ENCODE measurements around the gene LENG9. TPM values are rescaled to one million over a fixed set of nuclear protein-coding genes. Genes with fewer than 3 reads are reported as not detected.
"Not testable (repeated sequence)": the region's sequence is repeated elsewhere in the genome, so short reads cannot be mapped to it uniquely, and the experiment has no call there.

Gene LENG9
- polyA plus RNA-seq, 3 donors, result 1.2 to 2.2 (median 1.5) TPM

DNA sequence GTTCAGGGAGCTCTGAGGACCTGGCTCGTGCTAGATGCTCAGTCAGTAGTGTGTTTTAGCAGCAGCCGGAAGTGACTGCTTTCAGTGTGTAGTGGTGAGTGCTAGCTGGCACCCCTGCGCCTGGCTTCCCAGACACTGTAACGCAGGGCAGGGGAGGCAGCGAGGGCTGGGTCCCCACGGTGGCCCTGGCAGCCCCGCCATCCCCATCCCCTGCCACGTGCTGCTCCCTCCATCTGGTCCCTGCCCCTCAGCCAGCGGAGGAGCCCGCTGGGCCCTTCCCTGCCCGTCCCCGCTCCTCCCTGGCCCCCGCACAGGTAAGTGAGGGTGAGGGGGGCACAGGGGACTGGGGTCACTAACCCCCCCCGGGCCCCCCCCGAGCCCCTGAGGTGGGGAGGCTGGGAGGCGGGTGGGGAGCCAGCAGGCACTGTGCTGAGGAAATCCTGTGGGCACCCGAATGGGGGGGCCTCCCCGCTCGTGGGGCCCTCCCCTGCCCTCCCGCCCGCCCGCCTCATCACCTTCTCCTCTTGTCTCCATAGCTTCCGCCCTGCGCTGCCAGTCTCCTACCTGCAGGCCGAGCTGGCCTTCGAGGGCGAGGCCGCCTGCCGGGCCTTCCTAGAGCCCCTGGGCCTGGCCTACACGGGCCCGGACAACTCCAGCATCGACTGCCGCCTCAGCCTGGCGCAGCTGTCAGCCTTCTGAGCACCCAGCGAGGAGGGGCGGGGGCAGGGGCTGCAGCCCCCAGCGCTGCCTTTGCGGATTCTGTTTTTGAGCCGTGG lies 3.2 kb downstream of the LENG9 start:
- no peak for DNase-seq (ENCODE audit: low read depth in 3 of 3, low spot score in 2 of 3)

DNA sequence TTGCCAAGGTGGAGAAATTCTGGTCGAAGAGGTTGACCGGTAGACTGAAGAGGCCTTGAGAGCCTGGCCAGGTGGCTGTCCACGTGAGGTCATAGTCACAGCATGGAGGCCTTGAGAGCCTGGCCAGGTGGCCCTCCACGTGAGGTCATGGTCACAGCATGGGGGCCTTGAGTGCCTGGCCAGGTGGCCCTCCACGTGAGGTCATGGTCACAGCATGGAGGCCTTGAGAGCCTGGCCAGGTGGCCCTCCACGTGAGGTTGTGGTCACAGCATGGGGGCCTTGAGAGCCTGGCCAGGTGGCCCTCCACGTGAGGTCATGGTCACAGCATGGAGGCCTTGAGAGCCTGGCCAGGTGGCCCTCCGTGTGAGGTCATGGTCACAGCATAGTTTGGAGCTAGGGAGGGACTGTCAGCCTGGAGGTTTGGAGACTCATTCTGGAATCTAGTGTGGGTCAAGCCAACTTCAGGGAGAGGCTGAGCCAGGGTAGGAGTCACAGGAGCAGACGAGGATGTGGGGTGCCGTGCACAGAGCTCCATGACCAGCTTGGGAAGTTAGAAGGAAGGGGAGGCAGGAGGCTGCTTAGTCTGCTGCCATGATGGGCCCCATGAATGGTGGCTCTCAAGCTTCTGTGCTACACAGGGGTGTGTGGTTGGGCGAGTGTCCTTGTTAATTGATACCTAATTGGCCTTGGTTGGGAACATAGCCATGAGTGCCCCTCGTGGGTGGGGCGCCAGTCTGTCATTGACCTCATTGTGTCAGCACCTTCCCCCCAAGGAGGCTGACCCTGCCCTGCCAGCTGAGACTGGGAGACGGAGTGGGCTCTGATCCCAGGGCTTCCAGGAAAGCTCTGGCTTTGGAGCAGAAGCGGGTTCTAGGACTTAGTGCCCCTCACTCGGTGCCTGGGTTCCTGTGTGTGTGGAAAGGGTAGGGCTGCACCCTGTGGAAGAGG lies 4.0 kb downstream of the LENG9 start:
- no peak for DNase-seq (ENCODE audit: low read depth in 3 of 3, low spot score in 2 of 3)

- DNase-seq (ENCODE audit: low read depth in 3 of 3, low spot score in 2 of 3), result no peak
Observed at GRCh38 chr19:54458648-54459281, 4.8 kb downstream of the LENG9 start.

DNA sequence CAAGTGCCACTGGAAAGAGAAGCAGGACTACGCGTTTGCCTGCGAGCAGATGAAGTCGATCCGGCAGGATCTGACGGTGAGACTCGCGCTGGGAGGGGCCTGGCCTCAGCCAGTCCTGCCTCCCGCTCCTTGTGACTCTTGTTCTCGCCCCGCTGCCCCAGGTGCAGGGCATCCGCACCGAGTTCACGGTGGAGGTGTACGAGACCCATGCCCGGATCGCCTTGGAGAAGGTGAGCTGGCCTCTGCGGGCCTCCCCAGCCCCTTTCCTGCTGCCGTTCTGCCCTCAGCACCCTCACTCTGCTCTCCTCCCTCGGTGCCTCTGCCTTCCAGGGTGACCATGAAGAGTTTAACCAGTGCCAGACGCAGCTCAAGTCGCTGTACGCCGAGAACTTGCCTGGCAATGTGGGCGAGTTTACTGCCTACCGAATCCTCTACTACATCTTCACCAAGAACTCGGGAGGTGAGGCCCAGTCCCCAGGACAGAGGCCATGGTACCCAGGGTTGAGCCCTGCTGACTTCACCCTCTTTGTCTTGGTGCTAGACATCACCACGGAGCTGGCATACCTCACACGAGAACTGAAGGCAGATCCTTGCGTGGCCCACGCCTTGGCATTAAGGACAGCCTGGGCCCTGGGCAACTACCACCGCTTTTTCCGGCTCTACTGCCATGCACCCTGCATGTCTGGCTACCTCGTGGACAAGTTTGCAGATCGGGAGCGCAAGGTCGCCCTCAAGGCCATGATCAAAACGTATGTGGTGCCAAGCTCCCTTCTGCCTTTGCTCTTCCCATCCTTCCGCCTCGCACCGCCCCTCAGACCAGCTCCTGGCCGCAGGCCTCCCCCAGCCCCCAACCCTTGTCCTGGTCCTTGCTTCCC lies 5.6 kb downstream of the LENG9 start:
- DNase-seq (ENCODE audit: low read depth in 3 of 3, low spot score in 2 of 3), result no peak

DNA sequence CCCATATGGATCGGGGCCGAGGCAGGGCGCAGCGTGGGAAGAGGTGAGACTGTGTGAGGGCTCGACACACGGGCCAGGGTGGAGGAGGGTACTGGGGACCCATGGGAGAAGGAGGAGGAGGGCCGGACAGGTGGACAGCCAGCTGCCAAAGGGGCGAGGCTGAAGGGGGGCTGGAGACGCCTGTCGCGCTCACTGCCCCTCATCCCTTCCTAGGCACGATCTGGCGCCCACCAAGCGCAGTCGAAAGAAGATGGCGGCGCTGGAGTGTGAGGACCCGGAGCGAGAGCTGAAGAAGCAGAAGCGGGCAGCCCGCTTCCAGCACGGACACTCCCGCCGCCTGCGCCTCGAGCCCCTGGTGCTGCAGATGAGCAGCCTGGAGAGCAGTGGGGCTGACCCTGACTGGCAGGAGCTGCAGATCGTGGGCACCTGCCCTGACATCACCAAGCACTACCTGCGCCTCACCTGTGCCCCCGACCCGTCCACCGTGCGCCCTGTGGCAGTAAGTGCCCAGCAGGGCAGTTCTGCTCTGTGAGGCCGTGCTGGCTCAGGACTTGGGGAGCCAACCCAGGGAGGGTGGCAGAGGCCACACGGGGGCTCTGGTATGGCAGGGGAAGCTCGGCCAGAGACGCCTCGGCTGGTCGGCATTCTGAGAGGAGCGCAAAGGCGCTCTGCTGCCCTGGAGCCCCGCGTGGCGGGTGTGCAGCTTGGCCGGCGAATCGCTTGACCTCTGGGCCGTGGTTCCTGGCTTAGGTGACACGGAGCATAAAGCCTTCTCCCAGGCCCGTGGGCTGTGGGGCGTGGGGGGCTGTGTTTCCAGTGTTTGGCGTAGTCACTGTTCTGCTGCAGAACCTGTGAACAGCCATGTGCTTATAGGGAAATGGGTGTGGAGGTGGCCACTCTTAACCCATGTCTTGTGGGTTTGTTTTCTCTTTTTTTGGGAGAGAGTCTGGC lies 6.9 kb downstream of the LENG9 start:
- DNase-seq (ENCODE audit: low read depth in 3 of 3, low spot score in 2 of 3), result no peak

DNA sequence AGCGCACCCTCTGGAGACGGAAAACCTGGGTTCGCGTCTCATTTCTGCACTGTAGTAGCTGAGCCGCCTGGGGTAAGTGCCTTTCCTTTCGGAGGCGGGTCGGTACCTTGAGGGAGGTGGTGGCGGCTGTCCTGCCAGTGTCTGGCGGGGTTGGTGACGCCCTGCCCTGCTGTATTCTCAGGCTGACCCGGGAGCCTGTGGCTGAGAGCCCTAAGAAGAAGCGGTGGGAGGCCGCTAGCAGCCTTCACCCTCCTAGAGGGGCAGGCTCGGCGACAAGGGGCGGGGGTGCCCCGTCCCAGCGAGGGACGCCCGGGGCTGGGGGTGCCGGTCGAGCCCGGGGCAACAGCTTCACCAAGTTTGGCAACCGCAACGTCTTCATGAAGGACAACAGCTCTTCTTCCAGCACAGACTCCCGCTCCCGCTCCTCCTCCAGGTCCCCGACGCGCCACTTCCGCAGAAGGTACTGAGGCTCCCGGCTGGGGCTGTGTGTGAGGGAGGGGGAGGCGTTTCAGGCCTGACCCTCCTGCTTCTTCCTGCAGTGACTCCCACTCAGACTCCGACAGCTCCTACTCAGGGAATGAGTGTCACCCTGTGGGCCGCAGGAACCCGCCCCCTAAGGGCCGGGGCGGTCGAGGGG lies 7.7 kb downstream of the LENG9 start:
- DNase-seq (ENCODE audit: low read depth in 3 of 3, low spot score in 2 of 3), result no peak

DNA sequence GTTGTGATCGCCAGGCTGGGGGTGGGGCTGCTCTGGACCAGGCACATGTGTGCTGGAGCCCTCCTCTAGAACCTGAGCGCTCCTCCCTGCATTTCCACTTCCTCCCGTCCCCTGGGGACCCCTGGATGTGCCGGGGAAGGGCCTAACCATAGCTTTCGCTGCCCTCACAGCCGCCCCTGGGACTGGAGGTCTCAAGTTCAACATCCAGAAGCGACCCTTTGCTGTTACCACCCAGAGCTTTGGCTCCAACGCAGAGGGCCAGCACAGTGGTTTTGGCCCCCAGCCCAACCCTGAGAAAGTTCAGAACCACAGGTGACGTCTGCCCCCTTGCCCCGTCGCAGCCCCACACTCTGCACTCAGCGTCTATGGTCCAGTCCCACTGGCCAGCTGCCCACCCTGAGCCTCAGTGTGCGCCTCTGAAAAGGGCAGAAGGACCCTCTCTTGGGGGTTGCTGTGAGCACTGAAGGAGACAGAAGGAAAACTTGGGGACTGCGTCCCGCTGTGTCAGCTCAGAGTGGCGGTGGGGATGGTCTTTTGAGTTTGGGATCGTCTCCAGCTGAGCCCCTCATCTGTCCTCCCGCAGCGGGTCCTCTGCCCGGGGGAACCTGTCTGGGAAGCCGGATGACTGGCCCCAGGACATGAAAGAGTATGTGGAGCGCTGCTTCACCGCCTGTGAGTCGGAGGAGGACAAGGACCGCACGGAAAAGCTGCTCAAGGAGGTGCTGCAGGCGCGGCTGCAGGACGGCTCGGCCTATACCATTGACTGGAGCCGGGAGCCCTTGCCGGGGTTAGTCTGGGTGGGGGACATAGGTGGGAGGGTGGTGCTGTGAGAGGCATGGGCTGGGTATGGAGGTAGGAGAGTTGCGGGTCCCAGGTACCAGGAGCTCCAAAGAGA lies 8.6 kb downstream of the LENG9 start:
- no peak for DNase-seq (ENCODE audit: low read depth in 3 of 3, low spot score in 2 of 3)

DNA sequence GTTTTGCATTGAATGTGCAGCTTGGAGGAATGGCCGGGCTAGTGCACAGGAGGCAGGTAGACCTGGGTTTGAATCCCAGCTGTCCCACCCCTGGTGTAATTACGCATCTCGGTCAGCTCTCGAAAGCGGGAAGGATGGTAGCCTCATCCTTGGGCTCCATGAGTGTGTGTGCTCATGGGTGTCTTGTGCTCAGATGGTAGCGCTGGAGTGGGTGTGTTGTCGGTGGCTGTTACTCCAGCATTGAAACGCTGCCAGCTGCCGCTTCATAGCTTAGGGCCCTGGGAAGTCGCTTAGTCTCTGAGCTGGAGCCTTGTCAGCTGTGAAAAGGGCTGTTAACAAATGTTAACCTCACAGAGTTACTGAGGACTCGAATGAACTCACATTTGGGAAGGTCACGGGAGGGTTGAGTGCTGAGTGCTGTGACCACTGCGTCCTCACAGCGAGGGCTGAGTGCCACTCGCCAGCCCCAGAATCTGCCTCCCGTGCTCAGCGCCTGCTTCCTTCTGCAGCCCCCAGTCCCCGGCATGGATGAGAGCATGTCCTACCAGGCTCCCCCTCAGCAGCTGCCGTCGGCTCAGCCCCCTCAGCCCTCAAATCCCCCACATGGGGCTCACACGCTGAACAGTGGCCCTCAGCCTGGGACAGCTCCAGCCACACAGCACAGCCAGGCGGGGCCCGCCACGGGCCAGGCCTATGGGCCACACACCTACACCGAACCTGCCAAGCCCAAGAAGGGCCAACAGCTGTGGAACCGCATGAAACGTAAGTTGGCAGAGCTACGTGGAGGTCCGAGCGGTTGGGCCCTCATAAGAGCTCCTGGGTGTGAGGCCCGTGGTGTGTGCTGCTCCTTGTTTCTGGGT lies 9.4 kb downstream of the LENG9 start:
- DNase-seq (ENCODE audit: low read depth in 3 of 3, low spot score in 2 of 3), result no peak

- DNase-seq (ENCODE audit: low read depth in 3 of 3, low spot score in 2 of 3), result no peak
Observed at GRCh38 chr19:54452626-54453025, 11.0 kb downstream of the LENG9 start.

- DNase-seq (ENCODE audit: low read depth in 3 of 3, low spot score in 2 of 3), result no peak
Observed at GRCh38 chr19:54451997-54452396, 11.6 kb downstream of the LENG9 start.

GRCh38 chr19:54451331-54451871 lies 12.2 kb downstream of the LENG9 start:
- DNase-seq (ENCODE audit: low read depth in 3 of 3, low spot score in 2 of 3), result no peak

DNA sequence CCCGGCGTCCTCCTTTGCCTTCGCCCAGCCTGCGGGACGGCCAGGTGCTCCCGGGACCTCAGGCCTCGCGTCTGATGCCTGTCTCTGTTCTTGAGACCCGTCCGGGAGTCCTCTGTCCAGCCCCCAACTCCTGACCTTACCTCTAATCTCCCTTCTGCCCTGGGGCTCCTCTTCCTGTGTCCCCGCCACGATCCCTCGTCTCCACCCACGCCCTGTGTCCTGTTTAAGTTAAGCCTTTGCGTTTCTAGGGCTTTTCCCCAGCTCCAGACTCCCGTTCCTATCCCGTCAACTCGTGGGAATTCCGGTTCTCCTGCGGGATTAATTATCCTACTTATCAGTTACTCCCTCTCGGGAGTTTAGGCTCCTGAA lies 13.9 kb downstream of the LENG9 start:
- DNase-seq (ENCODE audit: low read depth in 3 of 3, low spot score in 2 of 3), result no peak

- peak; percentile 92 to 96 (median 95) for DNase-seq (ENCODE audit: low read depth in 3 of 3, low spot score in 2 of 3)
Observed at GRCh38 chr19:54448774-54449700, 14.5 kb downstream of the LENG9 start, which contains the start of gene LENG8. Gene LENG8 (plus strand): TSS chr19:54449199. CDS start chr19:54451345, 2,146 bp downstream.

DNA sequence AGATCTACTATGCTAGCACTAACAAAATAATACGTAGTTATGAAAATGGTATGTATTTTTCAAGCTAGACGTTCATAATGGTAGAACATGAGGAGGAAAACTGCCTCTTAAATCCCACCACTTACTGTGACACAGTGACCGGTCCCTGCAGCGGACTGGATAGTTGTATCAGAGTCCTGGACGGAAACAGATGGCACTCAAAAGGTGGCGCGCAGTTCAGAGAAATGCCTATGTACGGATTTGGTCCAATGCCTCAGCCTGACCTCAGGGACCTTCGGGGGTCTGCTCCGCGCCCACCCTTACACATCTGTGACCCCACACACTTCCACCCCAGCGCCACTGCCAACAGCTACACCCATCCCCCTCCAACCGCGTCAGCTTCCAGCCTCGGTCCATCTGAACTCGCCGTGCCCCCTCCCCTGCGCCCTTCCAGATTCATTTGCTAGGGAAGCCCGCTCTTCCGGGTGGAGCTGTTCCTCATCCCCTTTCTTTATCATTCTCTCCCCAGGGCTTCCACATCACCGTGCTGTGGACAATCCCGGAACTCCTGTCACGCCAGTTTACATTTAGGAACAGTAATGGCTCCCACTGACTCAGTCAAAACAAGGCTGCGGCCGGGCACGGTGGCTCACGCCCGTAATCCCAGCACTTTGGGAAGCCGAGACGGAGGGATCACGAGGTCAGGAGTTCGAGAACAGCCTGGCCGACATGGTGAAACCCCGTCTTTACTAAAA lies 15.4 kb downstream of the LENG9 start:
- DNase-seq (ENCODE audit: low read depth in 3 of 3, low spot score in 2 of 3), result no peak

GRCh38 chr19:54446349-54446748 lies 17.2 kb downstream of the LENG9 start:
- not testable (repeated sequence) for DNase-seq (ENCODE audit: low read depth in 3 of 3, low spot score in 2 of 3)
